ENCODE measurements around the gene RPL23.
A peak's percentile ranks its signal among the peaks of the same experiment; 100 is the strongest.

Gene RPL23

GRCh38 chr17:38853292-38854219, at the start of gene RPL23:
Gene RPL23 (minus strand): TSS chr17:38853721. CDS start chr17:38853710, 11 bp downstream.
- DNase-seq = peak; percentile 86

DNA sequence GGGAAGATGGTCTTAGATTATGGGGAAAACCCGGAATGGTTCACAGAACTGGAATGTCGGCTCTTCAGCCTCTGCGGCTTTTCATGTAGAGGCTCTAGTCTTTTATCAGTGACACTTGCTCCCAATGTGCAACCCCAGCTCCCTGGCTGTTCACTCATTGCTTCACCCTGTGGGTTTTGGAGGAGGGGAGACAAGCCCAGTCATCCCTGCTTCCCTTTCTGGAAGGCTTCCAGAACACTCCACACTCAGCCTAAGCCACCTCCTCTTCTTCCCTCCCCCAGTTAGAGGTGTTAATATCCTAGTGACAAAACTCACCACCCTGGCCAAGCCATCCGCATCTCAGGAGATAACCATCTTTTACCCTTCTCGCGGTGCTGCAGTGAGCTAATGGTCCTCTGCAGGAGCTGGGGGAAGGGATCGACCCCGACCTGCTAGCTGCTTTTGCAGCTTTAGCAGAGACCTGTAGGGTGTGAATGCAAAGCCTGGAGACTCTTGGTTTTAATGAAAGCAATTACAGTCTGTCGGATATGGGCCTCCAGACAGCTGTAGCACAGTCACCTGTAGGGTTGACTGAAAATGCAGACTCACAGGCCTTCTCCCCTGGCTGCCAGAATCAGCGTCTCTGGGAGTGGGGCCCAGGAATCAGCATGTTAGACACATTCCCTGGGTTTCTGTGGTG, 47.6 kb upstream of the RPL23 start:
- no peak for DNase-seq

- no peak for DNase-seq
Measured at GRCh38 chr17:38899421-38899820, 45.9 kb upstream of the RPL23 start.

DNA sequence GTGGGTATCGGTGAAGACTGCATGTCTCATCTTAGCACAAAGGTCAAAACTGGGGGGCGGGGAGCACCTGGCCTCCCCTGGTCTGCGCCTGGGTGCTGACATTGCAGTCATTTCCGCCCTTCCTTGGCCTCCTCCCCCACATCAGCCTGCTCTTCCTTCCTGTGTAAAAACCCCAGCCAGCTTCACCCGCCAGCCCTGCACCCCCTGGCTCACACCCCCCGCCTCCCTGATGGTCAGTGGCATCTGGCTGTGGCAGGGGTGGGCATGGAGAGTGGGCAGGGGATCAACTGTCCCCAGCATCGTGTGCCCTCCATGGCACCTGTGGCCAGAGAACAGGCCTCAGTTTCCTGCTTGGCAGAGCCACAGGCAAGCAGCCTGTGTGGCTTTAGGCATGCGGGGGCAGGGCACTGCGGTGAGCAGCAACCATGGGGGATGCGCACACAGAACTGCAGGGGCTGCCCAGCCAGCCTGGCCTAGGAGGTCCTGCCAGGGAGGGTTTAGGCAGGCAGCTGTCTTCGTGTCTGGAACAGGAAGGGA, 45.4 kb upstream of the RPL23 start:
- DNase-seq = no peak

DNA sequence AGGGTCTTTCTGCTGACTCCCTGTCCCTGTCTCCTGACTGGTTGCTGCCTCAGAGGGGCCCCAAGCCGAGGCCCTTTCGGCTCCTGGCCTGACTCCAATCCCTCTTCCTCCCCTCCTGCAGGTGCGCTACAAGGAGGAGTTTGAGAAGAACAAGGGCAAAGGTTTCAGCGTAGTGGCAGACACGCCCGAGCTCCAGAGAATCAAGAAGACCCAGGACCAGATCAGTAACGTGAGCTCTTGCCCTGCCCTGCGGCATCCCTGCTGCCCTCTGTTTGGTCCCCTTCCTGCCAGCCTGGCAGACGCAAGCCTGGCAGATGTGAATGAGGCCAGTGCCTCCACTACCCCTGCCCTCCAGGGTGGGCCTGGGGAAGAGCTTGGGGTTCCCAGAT, 44.8 kb upstream of the RPL23 start:
- no peak for DNase-seq

DNA sequence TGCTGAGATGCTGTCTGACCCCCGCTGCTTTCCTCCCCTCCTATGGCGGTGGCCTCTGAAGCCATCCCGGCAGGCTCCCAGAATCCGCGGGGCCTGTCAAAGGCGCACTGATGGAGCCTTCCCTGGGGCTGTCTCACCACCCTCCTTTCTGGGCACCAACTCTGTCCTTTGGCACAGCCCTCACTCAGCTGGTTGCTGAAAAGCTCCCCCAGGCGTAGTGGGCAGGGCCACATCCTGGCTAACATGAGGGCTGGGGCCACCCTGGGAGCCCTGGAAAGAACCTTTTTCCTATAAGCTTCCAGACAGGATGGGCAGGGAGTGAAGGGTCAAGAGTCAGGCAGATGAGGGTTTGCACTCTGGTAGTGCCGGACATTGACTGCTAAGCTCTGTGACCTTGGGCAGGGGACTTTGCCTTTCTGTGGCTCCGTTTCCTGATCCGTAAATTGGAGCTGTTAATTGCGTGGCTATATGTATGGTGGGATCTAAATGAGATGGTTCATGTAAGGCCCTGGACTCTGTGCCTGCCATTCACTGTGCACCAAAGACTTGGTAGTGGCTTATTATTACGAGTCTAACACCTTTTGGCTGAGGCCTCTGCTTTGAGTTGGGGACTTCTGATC, 44.3 kb upstream of the RPL23 start:
- DNase-seq = no peak

- DNase-seq = no peak
Measured at GRCh38 chr17:38897176-38897575, 43.7 kb upstream of the RPL23 start.

DNA sequence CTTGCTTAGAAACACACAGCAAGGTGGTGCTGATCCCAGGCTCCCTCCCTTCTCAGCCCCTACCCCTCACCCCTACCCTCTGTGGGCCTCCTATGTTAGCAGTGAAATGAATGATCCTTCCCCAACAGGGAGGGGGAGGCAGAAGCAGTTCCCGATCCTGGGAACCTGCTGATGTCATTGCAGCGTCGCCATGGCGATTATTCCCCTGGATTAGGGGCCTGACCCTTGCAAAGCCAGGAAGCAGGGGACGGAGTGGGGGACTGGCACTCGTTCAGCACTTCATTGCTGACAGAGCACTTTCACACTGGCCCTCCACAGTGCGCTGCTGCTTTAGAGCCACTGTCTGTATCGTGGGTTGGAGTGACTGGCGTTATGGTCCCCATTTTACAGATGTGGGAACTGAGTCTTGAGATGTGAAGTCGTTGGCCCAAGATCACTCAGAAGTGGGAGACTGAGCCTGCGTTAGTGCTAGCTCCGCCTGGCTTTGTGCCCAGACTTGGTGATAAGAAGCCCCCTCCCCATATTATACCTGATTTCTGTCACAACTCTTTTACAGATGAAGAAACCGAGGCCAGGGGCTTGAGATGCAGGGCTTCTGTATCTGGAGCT, 42.9 kb upstream of the RPL23 start:
- no peak for DNase-seq

DNA sequence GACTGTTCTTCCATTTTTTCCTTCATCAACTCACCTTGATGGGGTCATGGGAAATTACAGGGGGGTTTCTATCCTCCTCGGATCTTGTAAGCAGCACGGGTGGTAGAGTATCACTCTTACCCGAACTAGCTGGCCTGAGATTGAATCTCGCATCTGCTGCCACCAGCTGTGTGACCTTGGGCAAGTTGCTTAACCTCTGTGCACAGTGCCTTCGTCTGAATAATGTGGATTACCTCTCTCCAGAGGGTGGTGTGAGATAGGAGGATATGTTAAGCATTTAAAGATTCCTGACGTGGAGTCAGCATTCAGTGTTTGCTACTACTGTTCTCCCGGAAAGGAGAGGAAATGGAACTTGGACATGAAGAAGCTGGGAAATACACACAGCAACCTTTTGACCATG, 40.8 kb upstream of the RPL23 start:
- no peak for DNase-seq

DNA sequence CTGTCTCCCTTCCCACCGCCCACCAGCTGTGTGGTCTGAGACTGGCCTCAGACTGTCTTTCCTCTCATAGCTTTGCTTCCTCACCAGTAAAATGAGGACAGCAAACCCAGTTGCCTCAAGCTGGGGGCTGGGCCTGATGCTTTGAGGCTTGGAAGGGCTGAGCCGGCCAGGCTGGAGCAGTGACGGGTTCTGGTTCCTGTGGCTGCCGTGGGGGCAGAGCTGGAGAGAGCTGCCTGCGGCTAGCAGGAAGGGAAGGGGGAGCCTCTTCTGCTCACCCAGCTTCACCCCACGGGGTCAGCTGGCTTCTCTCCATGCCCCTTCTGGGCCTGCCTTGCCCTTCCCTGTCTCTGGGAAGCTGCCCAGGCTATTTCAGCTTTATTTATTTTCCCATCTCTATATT, 40.1 kb upstream of the RPL23 start:
- DNase-seq = no peak

- DNase-seq = no peak
Measured at GRCh38 chr17:38893113-38893512, 39.6 kb upstream of the RPL23 start.

DNA sequence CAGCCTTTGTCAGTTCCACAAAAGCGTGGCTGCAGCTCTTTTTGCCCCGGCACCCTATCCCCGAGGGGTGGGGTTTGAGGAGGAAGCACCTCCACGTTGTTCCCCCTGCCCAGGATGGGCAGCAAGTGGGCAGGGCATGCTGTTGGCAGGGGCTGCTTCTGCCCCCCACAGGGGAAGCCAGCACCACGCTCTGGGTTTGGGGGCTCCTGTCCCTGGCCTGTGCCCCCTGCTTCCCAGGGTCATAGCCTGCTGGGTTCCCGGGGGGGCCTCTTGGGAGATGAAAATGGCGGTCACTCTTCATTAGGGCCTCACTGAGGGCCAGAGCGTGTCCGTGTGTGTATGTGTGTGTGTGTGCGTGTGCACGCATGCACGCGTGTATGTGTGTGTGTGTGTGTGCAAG, 39.1 kb upstream of the RPL23 start:
- DNase-seq = no peak

DNA sequence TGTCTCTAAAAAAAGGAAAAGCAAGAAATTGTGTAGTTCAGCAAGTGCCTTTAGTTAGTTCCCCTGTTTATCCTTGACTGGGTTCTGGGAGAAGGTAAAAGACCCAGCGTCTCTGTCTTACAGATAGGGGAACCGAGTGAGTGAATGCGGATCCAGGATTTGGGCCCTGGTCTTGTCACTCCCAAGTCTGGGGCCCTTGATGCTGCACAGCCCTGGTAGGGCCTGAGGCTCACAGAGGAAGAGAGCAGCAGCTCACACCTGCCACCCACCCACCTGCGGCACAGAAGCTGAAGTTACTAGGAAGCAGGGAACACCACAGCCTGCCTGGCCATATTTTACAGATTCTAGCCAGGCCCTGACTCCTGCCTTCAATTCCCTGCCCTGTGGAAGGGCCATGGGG, 38.6 kb upstream of the RPL23 start:
- DNase-seq = no peak

DNA sequence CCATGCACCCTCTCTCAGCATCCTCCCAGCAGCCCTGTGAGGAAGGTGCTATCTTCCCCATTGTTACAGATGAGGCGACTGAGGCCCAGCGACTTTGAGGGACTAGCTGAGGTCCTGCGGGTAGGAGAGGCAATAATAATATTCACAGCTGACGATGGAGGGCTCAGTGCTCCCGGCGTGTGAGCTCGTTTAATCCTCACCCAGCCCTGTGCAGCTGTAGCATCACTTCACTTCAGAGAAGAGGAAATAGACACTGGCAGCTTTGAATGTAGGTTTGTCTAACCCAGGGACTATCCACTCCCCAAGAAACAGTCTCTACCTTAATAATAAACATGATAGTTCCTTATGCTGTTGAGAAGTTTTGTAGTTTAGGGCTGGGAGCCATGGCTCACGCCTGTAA, 37.9 kb upstream of the RPL23 start:
- no peak for DNase-seq

GRCh38 chr17:38890410-38890746, 36.9 kb upstream of the RPL23 start:
- DNase-seq = no peak

DNA sequence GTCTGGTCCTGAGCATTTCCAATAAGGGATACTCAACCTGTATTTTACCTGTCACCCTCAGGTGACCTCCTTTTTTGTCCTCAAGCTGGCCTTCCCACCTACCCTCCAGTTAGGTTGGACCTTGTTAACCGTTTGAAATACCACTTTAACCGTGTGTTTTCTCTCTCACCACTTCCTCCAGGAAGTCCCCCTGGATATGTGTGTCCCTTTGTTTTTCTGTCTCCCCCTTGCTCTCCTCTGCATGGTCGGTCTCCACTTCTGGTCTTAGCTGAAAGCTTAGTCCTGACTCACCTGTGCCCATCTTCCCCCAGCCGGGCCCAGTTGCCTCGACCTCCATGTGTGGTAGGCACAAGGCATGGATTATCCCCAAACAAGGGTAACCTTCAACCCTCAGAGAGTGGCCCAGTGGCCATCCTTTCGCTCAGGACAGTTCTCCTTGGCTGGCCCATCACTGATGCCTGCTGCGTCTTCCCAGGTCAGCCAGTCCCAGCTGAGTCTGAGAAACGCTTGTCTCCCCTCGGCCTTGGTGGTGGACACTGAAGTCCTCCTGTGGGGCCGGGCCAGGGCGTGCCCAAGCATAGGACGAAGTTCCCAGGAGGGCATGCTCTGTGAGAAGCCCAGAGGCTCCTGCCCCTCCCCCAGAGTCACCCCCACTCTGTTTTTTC, 36.4 kb upstream of the RPL23 start:
- DNase-seq = no peak

- DNase-seq = no peak
Measured at GRCh38 chr17:38888842-38889241, 35.3 kb upstream of the RPL23 start.

DNA sequence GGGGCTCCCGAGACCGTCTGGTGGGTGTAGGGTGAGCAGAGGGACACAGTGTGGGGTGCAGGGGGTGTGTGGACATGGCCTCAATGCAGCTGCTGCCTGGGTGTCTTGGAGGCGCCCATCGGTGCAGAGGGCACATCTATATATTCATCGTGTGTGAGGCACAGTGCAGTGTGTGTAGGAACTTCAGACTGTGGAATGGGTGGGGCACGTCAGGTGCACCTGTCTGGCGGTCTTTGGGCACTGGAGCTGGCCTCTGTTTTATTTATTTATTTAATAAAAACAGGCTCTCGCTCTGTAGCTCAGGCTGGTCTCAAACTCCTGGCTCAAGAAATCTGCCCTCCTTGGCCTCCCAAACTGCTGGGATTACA, 33.1 kb upstream of the RPL23 start:
- no peak for DNase-seq

DNA sequence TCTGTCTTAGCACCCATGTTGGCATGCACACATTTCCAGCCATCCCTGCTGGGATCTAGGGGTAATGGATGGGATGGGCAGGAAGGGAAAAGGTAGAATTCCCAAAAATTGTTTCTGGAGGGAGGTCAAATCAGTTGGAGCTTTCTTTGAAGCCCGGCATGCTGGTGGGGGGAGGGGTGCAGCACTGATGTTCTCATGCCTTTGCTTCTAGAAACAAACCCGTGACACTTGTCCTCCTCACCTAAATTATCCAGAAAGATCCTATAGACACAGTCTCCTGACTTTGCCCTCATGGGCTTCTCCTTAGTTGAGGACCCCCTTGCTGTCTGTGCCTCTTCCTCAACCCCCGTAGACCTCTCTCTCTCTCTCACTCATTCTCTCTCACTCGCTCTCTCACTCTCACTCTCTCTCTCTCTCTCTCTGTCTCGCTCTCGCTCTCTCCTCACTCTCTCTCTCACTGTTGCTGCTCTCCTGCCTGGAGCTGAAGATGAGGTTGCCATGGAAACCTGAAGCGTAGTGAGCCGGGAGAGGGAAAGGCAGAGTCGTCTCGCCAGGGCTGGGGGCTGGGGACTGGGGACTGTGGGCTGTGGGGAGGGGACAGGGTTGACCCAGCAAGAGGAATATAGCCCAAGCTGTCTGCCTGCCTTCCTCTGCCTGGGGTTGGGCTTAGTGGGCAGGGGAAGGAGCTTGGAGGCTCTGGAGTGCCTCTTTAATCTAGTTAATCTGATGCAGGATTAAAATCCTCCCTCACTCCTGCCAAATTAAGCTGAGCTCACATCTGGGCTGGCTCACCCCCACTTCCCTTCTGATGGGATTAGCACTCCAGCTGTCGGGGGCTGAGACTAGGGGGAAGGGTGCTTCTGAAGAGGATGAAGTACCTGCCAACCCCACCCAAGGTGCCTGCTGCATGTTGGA, 32.5 kb upstream of the RPL23 start:
- DNase-seq = no peak

- DNase-seq = no peak
Measured at GRCh38 chr17:38885044-38885727, 31.7 kb upstream of the RPL23 start.

All from NCI-H2029 treated with DMSO at 0.1 percent for 48 hours (cell line).